Tibial nerve (tissue), 4 donors: ENCODE data around the gene JMJD1C.
"Not testable (repeated sequence)": the region's sequence is repeated elsewhere in the genome, so short reads cannot be mapped to it uniquely, and the experiment has no call there.

Source experiments
- EP300 ChIP-seq, 2 donors: sonication (generic); formaldehyde crosslinking; IDR thresholded peaks; one replicate each; pipeline ENCODE4 v1.6.1; 2017; ENCODE audit warnings: antibody characterized with exemption in 2 of 2, mild to moderate bottlenecking in 1 of 2
- POLR2A ChIP-seq, 2 donors: fragments of 450-650 bp; IDR thresholded peaks; one replicate each; pipeline ENCODE4 v1.6.1; 2017; ENCODE audit warnings: antibody characterized with exemption in 2 of 2, mild to moderate bottlenecking in 2 of 2, moderate library complexity in 2 of 2
- TF ChIP-seq, protein P1 (sequence below), 5 experiments: fragments of 200-600 bp in 3 of 5; fragments of 450-650 bp in 2 of 5; sonication (generic) in 3 of 5; IDR thresholded peaks; one replicate each; pipeline ENCODE4 v1.5.1; 2016 to 2019; ENCODE audit warnings: antibody characterized with exemption in 5 of 5, mild to moderate bottlenecking in 3 of 5, moderate library complexity in 2 of 5

GRCh38 chr10:63235136-63235535 is 230.6 kb downstream of the JMJD1C start:
- TF ChIP-seq, protein P1, sequence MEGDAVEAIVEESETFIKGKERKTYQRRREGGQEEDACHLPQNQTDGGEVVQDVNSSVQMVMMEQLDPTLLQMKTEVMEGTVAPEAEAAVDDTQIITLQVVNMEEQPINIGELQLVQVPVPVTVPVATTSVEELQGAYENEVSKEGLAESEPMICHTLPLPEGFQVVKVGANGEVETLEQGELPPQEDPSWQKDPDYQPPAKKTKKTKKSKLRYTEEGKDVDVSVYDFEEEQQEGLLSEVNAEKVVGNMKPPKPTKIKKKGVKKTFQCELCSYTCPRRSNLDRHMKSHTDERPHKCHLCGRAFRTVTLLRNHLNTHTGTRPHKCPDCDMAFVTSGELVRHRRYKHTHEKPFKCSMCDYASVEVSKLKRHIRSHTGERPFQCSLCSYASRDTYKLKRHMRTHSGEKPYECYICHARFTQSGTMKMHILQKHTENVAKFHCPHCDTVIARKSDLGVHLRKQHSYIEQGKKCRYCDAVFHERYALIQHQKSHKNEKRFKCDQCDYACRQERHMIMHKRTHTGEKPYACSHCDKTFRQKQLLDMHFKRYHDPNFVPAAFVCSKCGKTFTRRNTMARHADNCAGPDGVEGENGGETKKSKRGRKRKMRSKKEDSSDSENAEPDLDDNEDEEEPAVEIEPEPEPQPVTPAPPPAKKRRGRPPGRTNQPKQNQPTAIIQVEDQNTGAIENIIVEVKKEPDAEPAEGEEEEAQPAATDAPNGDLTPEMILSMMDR (IDR thresholded peaks at IDR 0.05): not testable (repeated sequence)
- not testable (repeated sequence) for TF ChIP-seq EP300, POLR2A (IDR thresholded peaks at IDR 0.05)
